ENCODE results near the gene TMEM59L. TPM values are rescaled to one million over a fixed set of nuclear protein-coding genes. Genes with fewer than 3 reads are reported as not detected.

The TMEM59L gene
- polyA plus RNA-seq, 12 donors: 4.7 to 19.4 (median 8.2) TPM; not detected in 1

GRCh38 chr19:18656337-18657086, 43.8 kb downstream of the TMEM59L start:
- no peak for DNase-seq

- no peak for DNase-seq
These were observed 45.1 kb downstream of the TMEM59L start for GRCh38 chr19:18657590-18658365.

DNA sequence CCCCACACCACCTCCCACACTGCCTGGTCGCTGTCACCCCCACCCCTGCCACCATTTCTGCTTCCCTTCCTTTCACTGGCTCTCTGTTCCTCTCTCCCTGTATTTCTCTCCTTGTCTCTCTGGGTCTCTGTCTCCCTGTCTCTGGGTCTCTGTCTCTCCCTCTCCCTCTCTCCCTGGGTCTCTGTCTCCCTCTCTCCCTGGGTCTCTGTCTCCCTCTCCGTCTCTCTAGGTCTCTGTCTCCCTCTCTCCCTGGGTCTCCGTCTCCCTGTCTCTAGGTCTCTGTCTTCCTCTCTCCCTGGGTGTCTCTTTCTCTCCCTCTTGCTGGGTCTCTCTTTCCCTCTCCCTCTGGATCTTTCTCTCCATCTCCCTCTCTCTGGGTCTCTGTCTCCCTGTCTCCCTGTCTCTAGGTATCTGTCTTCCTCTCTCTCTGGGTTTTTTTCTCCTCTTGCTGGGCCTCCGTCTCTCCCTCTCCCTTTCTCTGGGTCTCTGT, 45.7 kb downstream of the TMEM59L start:
- no peak for DNase-seq

- peak; percentile 71 for DNase-seq
These were observed 46.8 kb downstream of the TMEM59L start for GRCh38 chr19:18659281-18660050.

GRCh38 chr19:18660051-18660910, 47.6 kb downstream of the TMEM59L start:
- no peak for DNase-seq

- no peak for DNase-seq
These were observed 48.4 kb downstream of the TMEM59L start for GRCh38 chr19:18660939-18661670.

DNA sequence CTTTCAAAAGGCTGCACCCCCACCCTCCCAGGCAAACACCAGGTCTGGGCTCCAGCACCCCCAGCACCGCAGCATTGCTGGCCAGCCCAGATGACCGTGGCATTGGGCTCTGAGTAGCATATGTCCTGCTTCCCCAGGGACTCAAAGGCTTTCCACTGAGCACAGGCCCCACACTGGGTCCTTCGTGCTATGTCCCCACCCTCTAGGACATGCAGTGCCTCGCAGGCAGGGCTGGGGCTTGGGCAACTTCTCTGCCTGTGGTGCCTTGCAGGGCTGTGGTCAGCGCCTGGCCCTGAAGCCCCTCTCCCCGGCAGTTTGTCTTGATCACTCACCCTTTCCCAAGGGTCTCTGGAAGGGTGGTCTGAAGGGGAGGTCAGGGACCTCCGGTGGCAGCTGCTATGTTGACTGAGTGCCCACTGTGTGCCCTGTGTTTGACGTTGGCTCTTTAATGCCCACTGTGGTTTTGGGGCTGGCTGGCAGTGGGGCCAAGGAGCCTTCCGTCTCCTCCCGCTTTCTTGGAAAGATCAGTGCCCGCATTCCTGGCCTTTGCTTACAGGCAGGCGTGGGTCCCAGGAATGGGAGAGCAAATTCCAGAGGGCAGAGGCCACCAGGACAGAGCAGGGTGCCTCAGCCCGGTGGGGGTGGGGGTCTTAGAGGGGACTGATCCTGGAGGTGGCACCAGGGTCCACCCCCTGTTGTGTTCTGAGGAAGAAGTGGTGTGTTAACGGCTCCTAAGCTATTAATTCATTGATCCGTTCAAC, 50.5 kb downstream of the TMEM59L start:
- no peak for DNase-seq

DNA sequence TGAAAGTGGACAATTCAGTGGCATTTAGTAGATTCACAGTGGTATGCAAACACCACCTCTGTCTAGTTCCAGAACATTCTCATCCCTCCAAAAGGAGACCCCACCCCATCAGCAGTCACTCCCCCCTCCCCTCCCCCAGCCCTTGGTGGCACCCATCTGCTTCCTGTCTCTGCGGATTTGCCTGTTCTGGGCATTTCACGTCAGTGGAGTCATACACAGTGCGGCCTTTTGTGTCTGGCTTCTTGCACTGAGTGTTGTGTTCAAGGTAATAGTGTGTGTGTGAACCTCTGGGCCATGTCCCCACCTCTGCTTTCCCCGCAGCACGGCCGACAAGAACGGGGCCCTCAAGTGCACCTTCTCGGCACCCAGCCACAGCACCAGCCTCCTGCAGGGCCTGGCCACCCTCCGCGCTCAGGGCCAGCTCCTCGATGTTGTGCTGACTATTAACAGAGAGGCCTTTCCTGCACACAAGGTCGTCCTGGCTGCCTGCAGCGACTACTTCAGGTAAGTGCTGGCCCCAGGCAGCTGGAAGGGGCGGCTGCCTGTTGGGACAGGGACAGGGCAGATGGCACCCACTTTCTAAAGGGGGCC, 51.4 kb downstream of the TMEM59L start:
- DNase-seq: no peak

DNA sequence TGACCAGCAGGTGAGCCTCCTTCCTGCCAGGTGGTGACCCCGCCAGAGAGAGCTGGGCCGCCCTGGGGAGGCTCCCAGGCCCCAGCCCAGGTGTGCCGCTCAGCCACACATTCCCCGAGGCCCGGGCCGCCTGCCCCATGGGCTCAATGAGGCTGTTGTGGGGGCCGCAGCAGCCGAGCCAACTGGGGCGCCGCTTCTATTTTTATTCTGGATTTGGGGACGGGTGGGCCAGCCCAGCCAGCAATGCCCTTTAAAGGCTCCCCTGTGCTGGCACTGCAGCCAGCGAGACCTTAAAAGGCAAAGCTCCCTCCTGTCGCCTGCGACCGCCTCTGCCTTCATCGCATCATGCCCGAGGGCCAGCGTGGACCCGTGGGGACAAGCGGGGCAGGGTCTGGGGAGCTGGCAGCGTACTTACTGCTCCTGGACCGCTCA, 53.1 kb downstream of the TMEM59L start:
- DNase-seq: no peak

DNA sequence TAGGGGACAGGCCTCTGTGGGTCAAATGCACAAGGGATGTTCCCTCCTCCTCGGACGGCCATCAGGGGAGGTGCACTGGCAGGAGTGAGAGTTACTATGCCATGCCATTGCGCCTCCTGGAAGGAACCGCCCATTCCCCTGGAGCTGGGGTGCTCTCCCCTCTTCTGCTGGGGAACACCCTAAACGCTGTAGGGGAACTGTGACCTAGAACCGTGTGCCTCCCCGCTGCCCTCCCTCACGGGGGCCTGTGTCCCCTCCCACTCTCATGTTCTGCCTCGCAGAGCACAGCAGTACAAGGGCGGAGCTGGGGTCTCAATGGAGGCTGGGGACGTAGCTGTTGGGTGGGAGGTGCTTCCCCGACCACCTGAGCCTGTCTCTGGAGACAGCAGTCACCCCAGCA, 53.6 kb downstream of the TMEM59L start:
- DNase-seq: no peak

DNA sequence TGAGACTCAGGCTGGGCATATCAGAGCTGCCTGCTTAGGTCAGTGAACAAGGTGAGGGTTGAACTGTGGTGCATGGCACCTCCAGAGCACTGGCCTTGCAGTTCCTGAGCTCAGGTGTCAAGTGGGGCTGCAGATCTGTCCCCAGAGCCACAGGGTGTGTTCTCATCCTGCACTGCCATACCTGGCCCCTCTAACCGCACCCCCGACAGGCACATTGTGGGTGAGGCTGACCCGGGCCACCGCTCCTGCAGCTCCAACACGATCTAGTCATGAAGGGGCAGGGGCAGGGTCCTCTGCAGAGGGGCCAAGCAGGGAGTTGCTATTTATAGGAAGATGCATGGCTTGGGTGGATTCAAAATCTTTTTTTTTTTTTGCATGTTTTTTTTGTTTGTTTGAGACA, 54.1 kb downstream of the TMEM59L start:
- DNase-seq: no peak

GRCh38 chr19:18667531-18668251, 55.0 kb downstream of the TMEM59L start:
- no peak for DNase-seq

DNA sequence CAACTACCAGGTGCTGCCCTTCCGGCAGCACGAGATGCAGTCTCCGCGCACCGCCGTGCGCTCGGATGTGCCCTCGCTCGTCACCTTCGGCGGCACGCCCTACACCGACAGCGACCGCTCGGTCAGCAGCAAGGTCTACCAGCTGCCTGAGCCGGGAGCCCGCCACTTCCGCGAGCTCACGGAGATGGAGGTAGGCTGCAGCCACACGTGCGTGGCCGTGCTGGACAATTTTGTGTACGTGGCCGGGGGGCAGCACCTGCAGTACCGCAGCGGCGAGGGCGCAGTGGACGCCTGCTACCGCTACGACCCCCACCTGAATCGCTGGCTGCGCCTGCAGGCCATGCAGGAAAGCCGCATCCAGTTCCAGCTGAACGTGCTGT, 55.6 kb downstream of the TMEM59L start:
- DNase-seq: no peak

GRCh38 chr19:18668744-18669523, 56.3 kb downstream of the TMEM59L start:
- no peak for DNase-seq

DNA sequence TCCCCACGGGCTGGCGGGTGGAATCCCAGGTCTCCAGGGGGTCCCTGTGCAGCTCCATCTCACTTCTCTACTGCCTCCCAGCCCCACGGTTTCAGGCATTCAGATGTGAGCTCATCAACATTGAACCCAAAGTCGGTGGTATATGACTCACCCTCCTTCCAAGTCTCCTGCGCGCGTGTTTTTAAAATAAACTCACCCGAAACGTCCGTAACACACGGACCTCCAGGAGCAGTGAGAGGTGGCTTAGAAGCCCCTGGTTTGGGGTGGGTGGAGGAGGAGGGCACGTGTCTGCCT, 56.8 kb downstream of the TMEM59L start:
- no peak for DNase-seq

GRCh38 chr19:18669883-18670282, 57.2 kb downstream of the TMEM59L start:
- DNase-seq: no peak

DNA sequence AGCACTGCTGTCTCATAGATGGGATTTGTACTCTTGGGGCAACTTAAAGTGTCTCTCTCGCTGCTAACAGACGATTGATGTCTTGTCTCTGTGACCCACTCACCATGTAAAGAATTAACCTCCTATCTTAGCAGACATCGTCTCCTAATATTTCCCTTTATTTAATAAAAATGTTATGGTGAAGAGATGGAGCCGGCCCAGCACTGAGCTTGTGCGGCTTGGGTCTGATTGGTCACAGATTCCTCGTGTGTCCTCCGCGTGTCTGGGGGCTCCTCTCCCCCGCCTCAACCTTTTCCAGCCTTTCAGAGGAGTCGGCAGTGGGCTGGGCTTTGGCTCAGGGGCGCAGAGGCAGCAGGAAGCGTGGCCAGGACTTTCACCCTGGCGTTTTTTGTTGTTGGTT, 57.6 kb downstream of the TMEM59L start:
- DNase-seq: no peak

All from muscle of arm (tissue), 12 donors.